Chondrocyte (in vitro differentiated cells): ENCODE data around the gene TTBK1. TPM values are rescaled to one million over a fixed set of nuclear protein-coding genes. Genes with fewer than 3 reads are reported as not detected.
A peak's percentile ranks its signal among the peaks of the same experiment; 100 is the strongest.

Experiments used
- DNase-seq: peaks from one replicate; pipeline ENCODE4 v3.0.0; 2021; ENCODE audit warnings: mixed read lengths, low spot score
- H3K27ac Mint-ChIP-seq: one replicate; pipeline ENCODE4 v1.8.0; 2021; ENCODE audit warnings: mild to moderate bottlenecking, moderate library complexity, mixed read lengths; ENCODE audit not compliant: unreplicated experiment
- H3K27me3 Mint-ChIP-seq: 2 replicates; pipeline ENCODE4 v1.8.0; 2021; ENCODE audit warnings: low read depth, mixed read lengths
- H3K36me3 Mint-ChIP-seq: 2 replicates; pipeline ENCODE4 v1.8.0; 2021; ENCODE audit warnings: low read depth, mixed read lengths
- H3K4me1 Mint-ChIP-seq: 2 replicates; pipeline ENCODE4 v1.8.0; 2021; ENCODE audit warnings: low read depth, mild to moderate bottlenecking, mixed read lengths
- H3K4me3 Mint-ChIP-seq: one replicate; pipeline ENCODE4 v1.8.0; 2021; ENCODE audit warnings: mild to moderate bottlenecking, moderate library complexity, mixed read lengths; ENCODE audit not compliant: unreplicated experiment
- H3K9me3 Mint-ChIP-seq: 2 replicates; pipeline ENCODE4 v1.8.0; 2021; ENCODE audit warnings: low read depth, mixed read lengths
- CTCF ChIP-seq: fragments of 200-600 bp; sonication (generic); IDR thresholded peaks from 2 replicates; pipeline ENCODE4 v1.5.0; 2021; ENCODE audit warnings: antibody characterized with exemption, mild to moderate bottlenecking, moderate library complexity
- total RNA-seq: library from RNA; stranded (reverse); gene quantifications from 3 replicates; pipeline ENCODE4 v1.2.1, GENCODE V29; 2021

Gene TTBK1
- total RNA-seq, 1 donor from 2014 or later = 0.07 TPM

DNA sequence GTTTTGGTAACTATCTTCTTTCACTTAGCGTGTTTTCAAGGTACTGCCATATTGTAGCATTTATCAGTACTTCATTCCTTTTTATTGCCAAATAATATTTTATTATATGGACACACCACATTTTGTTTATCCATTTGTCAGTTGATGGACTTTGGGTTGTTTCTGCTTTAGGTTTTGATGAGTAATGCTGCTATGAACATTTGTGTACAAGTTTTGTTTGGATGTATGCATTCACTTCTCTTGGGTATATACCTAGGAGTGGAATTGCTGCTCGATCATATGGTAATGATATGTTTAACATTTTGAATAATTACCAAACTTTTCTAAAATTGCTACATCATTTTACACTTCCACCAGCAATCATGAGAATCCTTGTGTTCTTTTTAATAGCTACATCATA, 48.4 kb downstream of the TTBK1 start:
- peaks cover 5% of the 10 kb centered on the region for H3K27me3 Mint-ChIP-seq
- no peaks in the 10 kb centered on the region for H3K36me3 Mint-ChIP-seq
- no peak for DNase-seq
- no peak overlapping the region for H3K4me3 Mint-ChIP-seq
- TF ChIP-seq CTCF = no peak
- H3K4me1 Mint-ChIP-seq = no peaks in the 10 kb centered on the region
- H3K27ac Mint-ChIP-seq = no peak overlapping the region
- no peaks in the 10 kb centered on the region for H3K9me3 Mint-ChIP-seq

- H3K9me3 Mint-ChIP-seq = no peaks in the 10 kb centered on the region
- peak; percentile 36 for DNase-seq
- H3K27ac Mint-ChIP-seq = no peak overlapping the region
- peaks cover 7% of the 10 kb centered on the region for H3K27me3 Mint-ChIP-seq
- no peak overlapping the region for H3K4me3 Mint-ChIP-seq
- TF ChIP-seq CTCF = no peak
- H3K4me1 Mint-ChIP-seq = no peaks in the 10 kb centered on the region
- no peaks in the 10 kb centered on the region for H3K36me3 Mint-ChIP-seq
Measured at GRCh38 chr6:43292341-43292740, 49.1 kb downstream of the TTBK1 start.

- H3K27me3 Mint-ChIP-seq = peaks cover 7% of the 10 kb centered on the region
- H3K4me1 Mint-ChIP-seq = no peaks in the 10 kb centered on the region
- H3K36me3 Mint-ChIP-seq = no peaks in the 10 kb centered on the region
- H3K27ac Mint-ChIP-seq = no peak overlapping the region
- H3K4me3 Mint-ChIP-seq = no peak overlapping the region
- TF ChIP-seq CTCF = no peak
- DNase-seq = peak; percentile 39
- H3K9me3 Mint-ChIP-seq = no peaks in the 10 kb centered on the region
Measured at GRCh38 chr6:43292763-43293318, 49.6 kb downstream of the TTBK1 start.

DNA sequence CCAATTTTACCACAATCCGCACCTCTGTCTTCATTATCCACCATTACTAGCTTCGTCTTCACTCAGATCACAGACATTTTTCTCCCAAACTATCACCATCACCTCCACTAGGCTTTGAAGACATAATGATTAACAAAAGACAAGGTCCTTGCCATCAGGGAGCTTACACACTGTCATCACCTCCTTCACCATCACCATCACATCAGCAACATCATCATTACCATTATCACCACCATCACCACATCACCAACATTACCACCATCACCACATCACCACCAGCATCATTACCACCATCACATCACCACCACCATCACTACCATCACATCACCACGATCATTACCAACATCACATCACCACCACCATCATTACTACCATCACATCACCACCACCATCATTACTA, 50.4 kb downstream of the TTBK1 start:
- Mint-ChIP-seq H3K4me3 (no peak overlapping the region), H3K27ac (no peak overlapping the region), H3K27me3 (peaks cover 7% of the 10 kb centered on the region), H3K4me1 (no peaks in the 10 kb centered on the region), H3K36me3 (no peaks in the 10 kb centered on the region), H3K9me3 (no peaks in the 10 kb centered on the region)
- DNase-seq = no peak
- no peak for TF ChIP-seq CTCF

GRCh38 chr6:43294536-43294935, 51.3 kb downstream of the TTBK1 start:
- no peak for TF ChIP-seq CTCF
- H3K27me3 Mint-ChIP-seq = peaks cover 7% of the 10 kb centered on the region
- H3K4me3 Mint-ChIP-seq = no peak overlapping the region
- no peaks in the 10 kb centered on the region for H3K4me1 Mint-ChIP-seq
- H3K27ac Mint-ChIP-seq = no peak overlapping the region
- DNase-seq = no peak
- H3K36me3 Mint-ChIP-seq = no peaks in the 10 kb centered on the region
- H3K9me3 Mint-ChIP-seq = no peaks in the 10 kb centered on the region
